HUDEP-2 (cell line): ENCODE data around the gene FXR1.
A peak's percentile ranks its signal among the peaks of the same experiment; 100 is the strongest.
"Not testable (repeated sequence)": the region's sequence is repeated elsewhere in the genome, so short reads cannot be mapped to it uniquely, and the experiment has no call there.

Experiments used
- DNase-seq, 76 experiments: peaks; one replicate each; lab custom pipeline; 2025; ENCODE audit not compliant: unreplicated experiment in 76 of 76; lab: John Stamatoyannopoulos, UW

FXR1 gene

GRCh38 chr3:181003469-181003868, 91.0 kb downstream of the FXR1 start:
- DNase-seq, result not testable (repeated sequence)

GRCh38 chr3:181006541-181006940, 94.1 kb downstream of the FXR1 start:
- no peak for DNase-seq

GRCh38 chr3:181007262-181007661, 94.8 kb downstream of the FXR1 start:
- DNase-seq, result no peak

- DNase-seq, result no peak
Observed at GRCh38 chr3:181008796-181009195, 96.3 kb downstream of the FXR1 start.

- DNase-seq, result no peak
Observed at GRCh38 chr3:181009225-181009624, 96.8 kb downstream of the FXR1 start.

- peak in 1 of 76 experiments; percentile 0 for DNase-seq
Observed at GRCh38 chr3:181017690-181018089, 105.2 kb downstream of the FXR1 start.

GRCh38 chr3:181025204-181025603, 112.7 kb downstream of the FXR1 start:
- no peak for DNase-seq

- no peak for DNase-seq
Observed at GRCh38 chr3:181030948-181031347, 118.5 kb downstream of the FXR1 start.
